ENCODE measurements around the gene SHD.
"Not testable (repeated sequence)": the region's sequence is repeated elsewhere in the genome, so short reads cannot be mapped to it uniquely, and the experiment has no call there.

SHD gene

DNA sequence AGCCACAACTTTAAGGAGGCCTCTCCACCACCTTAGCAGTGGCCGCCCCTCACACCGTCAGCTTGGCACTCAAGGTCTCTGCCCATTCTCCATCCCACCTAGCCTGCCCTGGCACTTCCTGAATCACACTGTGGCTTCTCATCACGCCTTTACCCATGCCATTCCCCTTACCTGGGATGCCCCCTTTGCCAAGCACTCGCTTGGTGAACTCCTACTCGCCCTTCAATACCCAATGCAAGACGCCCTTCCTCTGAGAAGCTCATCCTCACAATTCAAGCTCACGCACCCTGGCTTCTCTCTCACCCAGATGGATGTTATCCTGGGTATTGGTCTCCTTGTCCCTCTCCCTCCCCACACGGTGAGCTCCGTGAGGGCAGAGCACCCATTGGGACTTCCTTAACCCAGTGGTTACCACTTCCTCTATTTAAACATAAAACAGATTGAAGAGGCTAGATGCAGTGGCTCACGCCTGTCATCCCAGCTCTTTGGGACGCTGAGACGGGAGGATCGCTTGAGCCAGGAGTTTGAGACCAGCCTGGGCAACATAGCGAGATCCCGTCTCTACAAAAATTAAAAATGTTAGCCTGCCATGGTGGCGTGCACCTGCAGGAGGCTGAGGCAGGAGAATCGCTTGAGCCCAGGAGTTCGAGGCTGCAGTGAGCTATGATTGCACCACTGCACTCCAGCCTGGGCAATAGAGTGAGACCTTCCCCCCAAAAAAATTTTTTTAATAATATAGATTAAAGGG lies 12.6 kb upstream of the SHD start:
- no peak for DNase-seq

DNA sequence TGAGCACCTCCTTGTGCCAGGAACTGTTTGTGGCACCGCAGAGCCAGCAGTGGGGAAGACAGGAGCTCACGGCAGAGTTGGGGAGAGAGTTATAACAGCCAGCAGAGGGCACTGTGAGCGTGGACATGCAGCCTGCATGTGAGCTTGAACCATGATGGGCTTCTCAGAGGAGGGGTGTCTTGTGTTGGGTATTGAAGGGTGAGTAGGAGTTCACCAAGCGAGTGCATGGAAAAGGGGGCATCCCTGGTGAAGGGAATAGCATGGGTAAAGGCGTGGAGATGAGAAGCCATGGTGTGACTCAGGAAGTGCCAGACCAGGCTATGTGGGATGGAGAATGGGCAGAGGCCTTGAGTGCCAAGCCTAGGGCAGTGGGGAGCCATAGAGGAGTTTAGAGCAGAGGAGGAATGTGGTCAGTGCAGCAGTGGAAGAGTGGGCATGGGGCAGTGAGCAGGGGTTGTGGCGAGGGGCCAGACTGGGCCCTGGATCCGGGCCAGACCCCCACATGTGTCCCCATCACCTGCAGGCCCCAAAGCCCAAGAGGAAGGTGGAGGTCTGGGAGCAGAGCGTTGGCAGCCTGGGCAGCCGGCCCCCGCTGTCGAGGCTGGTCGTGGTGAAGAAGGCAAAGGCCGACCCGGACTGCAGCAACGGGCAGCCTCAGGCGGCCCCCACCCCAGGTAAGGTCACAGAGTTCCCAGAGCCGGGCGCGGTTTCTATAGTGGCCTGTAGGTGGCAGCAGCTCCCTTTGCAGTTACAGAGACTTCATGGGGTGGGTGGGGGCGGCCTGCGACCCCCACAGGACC lies 11.8 kb upstream of the SHD start:
- peak in 17 of 56 donors; percentile 0 to 59 (median 16) for DNase-seq

DNA sequence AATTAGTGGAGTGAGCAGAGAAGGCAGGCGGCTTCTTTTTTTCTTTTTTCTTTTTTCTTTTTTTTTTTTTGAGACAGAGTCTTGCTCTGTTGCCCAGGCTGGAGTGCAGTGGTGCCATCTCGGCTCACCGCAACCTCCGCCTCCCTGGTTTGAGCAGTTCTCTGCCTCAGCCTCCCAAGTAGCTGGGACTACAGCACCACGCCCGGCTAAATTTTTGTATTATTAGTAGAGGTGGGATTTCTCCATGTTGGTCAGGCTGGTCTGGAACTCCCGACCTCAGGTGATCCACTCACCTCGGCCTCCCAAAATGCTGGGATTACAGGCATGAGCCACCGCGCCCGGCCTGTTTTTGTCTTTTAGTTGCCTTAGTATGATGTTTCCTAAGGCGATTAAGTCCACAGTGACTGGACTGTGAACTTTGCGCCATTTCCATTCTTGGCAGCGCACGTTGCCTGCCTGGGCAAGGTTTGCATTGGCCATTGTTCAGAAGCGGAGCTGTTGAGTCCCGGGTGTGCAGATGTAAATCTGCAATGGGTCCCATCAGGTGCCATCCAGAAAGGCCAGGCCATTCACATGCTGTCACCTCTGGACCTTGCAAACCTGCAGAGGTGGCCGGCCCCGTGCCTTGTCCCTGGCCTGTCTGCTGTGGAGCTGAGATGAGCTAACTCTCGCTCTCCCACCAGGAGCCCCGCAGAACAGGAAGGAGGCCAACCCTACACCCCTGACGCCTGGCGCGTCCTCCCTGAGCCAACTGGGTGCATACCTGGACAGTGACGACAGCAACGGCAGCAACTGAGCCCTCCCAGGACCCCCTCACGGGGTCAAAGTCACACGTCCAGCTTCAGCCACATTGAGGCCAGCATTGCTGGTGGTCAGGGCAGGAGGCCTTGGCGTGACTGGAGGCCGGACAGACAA lies 10.9 kb upstream of the SHD start:
- no peak for DNase-seq

DNA sequence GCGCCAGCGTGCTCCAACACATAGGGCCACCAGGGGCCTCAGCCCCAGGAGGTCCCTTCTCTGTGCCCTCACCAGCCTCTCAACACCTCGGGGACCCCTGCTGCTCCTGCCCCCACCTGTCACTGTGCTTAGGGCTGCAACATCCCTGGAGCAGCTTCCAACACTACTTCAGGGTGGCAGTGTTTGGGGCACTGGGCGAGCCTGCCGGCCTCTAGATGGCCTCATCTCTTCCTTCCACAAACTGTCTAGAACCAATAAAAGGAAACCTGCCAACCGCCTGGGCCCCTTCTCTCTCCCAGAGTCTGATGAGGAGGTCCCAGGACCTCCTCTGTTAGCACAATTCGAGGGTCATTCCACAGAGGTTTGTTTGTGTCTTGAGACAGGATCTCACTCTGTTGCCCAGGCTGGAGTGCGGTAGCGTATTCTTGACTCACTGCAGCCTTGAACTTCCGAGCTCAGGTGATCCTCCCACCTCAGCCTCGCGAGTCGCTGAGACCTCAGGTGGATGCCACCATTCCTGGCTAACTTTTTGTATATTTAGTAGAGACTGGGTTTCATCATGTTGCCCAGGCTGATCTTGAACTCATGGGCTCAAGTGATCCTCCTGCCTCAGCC lies 10.1 kb upstream of the SHD start:
- DNase-seq = no peak

DNA sequence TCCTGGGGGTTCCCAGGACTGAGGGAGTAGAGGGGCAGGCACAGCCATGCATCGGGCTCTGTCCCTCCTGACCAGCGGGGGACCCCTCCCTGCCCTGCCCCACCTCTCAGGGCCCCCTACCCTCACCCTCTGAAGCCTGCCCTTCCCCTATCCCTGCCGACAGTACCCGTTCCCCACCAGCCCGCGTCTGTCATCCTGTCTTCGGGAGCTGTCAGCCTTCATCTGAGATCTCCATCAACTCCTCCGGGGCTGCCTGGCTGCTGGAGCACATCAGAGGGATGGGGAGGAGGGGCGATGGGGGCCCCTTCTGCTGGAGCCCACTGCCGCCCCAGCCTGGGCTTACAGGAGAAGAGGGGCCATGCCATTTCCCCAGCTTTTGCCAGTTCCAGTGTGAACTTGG lies 6.2 kb upstream of the SHD start:
- no peak for DNase-seq

DNA sequence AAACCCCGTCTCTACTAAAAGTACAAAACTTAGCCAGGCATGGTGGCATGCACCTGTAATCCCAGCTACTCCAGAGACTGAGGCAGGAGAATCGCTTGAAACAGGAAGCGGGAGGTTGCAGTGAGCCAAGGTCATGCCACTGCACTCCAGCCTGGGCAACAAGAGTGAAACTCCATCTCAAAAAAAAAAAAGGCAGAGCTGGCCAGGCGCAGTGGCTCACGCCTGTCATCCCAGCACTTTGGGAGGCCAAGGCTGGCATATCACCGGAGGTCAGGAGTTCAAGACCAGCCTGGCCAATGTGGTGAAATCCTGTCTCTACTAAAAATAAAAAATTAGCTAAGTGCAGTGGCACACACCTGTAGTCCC lies 4.8 kb upstream of the SHD start:
- not testable (repeated sequence) for DNase-seq

DNA sequence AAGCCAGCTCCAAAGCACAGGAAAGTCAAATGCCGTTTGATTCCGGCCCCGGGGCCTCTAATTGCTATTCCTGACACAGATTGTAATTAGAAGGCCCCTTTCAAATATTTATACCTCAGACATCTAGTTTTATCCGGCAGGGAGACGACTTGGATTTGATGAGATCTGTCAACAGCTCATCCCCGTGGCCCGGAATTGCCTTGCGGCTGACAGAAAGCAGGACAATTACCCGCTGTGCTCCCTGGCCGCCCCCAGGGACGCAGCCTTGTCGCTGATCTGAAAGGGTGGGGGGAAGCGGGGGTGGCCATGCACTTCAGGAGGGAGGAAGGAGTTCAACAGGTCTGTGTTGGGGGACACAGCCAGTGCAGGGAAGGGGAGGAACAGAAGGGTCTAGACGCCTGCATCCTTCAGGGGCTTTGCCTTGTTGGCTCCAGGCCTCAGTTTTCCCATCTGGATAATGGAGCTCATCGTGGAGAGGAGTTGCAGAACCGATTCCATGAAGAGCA lies 1.8 kb upstream of the SHD start:
- no peak for DNase-seq

DNA sequence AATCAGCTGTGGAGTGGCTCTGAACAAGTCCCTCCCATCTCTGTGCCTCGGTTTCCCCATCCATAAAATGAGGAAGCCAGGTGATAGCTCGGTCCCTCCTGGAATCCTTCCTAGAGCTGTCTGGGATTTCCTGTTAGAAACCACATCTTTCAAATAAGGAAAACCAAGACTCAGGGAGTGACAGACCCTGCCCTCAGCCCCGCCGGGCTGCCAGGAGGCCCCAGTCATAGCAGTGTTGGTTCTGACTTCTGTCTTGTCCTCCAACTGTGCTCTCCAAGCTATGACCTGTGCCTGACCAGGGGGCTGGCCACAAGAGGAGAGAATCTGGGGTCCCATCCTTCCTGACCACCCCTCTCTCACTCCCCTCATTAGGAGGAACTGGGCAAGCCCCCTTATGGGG lies 1.1 kb upstream of the SHD start:
- DNase-seq = no peak

DNA sequence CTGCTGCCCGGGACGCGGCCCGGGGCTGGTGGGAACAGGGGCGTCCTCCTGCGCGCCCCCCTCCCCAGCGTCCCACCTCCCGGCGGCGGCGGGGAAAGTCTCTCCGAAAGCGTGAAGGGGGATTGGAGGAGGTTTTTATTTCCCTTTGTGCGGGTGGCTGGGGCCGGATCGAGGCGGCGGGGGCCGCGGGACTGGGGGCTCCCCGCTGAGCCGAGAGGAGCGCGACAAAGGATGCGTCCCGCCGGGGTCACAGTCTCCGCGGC lies 132 bp downstream of the SHD start:
- DNase-seq = no peak

DNA sequence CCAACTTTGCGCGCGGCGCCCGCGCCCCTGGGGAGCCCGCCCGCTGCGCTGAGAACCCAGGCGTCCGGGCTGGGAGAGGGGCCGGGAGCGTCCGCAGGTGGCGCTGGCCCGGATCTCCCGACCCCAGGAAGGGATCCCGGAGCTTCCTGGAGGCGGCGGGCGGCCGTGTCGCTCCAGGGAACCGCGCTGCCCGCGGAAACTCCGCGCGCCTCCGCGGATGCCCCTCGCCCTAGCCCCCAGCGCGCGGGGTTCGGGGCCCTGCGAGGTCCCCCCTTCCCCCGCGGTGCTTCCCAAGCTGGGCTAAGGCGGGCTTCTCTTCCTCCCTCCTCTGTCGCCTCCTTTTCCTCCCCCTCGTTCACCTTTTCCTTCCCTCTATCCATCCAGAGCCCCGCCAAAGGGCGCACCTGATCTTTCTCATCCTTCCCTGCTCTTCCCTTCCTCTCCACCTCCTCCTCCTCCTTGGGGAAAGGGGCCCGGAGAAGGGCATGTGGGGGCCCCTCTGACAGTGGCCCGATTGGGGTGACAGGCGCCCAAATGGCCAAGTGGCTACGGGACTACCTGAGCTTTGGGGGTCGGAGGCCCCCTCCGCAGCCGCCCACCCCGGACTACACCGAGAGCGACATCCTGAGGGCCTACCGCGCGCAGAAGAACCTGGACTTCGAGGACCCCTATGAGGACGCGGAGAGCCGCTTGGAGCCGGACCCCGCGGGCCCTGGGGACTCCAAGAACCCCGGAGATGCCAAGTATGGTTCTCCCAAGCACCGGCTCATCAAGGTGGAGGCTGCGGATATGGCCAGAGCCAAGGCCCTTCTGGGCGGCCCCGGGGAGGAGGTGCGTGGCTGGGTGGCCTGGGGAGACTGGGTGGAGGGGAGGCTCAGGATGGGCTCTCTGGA lies 710 bp downstream of the SHD start:
- DNase-seq = no peak

DNA sequence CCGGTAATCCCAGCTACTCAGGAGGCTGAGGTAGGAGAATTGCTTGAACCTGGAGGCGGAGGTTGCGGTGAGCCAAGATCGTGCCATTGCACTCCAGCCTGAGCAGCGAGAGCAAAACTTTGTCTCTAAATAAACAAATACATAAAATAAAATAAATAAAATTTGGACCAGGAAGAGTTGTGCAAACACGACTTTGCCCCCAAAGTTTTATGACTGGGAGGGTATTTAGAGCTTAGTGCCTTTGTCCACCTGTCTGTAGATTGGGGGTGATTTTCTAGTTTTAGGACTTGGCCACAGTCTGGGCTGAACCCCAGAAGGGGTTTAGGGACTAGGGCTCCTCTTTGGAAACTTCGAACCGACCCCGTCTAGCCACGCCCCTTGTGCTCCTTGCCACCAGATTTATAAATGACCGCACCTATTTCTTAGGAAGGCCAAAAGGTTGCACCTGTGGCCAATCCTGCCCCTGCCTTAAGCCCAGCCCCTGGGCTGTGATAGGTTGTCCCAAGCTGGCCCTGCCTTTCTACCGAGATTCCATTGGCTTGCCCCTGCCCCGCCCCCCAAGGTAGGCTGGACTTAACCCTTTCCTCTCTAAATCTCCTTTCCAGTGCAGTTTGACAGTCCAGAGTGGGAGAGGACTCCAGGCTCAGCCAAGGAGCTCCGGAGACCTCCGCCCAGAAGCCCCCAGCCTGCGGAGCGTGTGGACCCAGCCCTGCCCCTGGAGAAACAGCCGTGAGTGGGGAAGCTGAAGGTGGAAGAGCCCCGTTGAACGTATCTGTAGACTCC lies 5.3 kb downstream of the SHD start:
- no peak for DNase-seq

DNA sequence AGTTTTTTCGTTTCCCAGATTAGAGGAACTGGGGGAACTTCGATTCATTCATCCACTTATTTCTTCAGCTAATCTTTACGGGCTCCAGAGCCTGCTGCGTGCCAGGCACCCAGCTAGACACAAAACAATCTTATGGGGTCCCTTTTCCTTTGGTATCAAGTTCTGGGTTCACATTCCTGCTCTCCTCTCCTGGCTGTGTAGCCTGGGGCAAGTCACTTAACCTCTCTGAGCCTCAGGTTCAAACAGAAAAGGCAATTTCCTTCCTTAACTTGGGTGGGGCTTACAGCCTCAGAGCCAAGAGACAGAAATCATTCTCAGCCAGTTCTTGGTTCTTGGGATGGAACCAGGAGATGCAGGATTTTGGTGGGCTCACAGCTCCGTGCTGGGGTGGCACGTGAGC lies 5.9 kb downstream of the SHD start:
- no peak for DNase-seq

DNA sequence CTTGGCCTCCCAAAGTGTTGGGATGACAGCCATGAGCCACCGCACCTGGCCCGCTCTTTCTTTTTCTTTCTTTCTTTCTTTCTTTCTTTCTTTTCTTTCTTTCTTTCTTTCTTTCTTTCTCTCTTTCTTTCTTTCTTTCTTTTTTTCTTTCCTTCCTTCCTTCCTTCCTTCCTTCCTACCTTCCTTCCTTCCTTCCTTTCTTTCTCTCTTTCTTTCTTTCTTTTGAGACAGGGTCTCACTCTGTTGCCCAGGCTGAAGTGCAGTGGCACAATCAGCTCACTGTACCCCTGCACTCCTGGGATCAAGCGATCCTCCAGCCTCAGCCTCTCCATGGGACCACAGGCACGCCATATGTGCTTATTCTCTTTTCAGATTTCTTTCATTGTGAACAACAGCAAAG lies 7.1 kb downstream of the SHD start:
- not testable (repeated sequence) for DNase-seq

DNA sequence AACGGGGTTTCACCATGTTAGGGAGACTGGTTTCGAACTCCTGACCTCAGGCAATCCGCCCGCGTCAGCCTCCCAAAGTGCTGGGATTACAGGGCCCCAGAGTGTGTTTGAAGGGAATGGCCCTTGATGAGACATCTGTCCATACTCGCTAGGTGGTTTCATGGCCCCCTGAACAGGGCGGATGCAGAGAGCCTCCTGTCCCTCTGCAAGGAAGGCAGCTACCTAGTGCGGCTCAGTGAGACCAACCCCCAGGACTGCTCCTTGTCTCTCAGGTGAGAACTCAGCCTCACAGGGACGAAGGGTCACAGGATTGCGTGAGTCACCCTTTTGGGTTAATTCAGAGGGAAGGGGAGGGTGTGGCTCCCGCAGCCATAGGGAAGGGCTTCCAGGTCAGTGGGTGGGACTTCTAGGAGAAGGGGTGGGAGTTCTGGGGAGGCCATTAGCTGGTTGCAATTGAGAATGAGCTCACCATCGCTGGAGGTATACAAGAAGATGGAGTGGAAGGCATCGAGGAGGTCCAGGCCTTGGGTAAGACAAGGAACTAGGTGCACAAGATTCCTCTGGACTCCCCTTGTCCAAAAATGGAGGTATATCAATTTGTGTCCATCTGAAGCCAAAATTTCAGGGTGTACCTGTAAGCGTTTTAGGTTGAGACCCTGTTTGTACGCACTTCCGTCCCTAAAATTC lies 9.2 kb downstream of the SHD start:
- no peak for DNase-seq

DNA sequence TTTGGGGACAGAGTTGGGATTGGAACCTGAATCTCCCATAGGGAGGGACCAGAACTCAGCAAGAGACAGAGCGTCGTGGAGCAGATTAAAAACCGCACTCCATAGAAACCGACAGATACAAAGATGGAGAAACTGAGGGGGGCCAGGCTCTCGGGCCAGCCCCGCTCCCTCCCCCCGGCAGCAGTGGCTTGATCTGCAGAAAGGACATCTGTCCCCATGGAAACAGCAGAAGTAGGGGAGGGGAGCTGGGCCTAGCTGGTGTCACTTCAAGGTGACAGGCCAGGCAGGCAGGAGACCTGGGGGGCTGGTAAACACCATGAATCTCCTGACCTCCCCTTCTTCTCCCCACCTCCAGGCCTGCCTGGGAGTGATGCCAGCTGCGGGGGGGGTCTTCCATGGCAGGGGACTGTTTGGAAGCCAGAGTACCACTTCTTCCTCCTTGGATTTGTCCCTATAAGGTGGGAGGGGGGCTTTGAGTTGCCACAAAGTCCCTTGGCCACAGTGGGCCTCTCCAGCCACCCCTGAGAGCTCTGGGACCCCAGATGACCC lies 12.2 kb downstream of the SHD start:
- DNase-seq = no peak

DNA sequence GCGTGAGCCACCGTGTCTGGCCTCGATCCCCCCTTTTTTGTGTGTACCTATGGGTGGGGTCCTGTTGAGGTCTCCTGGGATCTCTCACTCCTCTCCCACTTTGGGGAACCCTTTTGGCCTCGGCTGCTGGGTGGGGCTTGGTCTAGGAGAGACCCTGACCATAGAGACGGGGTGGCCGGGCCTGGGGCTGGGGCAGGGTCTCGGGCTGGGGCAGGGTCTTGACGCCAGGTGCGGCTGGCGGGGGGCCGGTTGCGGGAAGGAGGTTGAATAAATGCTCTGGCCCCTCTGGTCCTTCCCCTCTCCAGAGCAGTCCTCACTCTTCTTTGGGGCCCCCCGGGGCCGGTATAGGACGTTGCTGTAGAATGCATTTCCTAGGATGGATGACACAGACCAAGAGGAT lies 13.4 kb downstream of the SHD start:
- DNase-seq = no peak

DNA sequence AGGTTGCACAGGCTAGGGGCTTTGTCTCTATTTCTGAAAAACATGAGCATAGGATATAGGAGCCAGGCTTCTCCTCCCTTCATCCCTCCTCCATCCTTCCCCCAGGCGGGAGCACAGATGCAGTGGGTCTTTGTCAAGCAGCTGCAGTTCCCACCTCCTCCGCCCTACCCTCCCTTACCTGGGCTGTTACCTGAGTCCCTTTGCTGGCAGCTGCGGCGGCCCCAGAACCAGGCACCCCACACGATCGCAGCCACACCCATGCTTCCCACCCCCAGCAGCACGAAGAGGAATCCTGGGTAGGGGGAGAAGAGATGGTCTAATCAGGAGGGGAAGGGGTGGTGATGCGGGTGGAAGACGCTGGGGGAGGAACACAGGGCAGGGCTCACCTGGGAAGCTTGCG lies 15.3 kb downstream of the SHD start:
- no peak for DNase-seq

DNA sequence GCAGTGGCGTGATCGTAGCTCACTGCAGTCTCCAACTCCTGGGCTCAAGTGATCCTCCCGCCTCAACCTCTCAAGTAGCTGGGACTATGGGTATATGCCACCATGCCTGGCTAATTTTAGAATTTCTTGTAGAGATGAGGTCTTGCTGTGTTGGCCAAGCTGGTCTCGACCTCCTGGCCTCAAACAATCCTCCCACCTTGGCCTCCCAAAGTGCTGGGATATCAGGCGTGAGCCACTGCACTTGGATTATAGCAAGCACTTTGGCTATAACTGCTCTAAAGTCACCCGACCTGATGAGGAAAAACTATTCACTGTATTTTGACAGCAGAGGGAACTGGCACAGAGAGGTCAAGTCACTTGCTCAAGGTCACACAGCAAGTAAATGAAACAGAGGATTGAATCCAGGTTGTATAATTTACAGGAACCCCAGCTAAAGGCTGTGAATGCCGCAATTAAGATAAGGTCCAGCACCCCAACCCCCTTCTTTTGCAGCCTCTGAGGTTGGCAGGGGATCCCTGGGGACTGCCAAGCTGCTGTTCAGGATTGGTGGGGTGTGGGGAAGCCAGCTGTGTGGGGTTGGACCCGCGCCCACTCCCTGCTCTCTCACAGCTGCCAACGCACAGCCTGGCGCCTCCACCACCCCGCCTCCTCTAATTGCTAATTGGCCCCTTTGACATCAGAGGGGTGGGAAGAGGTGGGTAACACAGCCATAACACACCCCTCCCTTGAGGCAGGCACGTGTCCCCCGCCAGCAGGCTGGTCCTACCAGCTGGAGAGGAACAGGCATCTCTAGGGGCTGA lies 17.1 kb downstream of the SHD start:
- DNase-seq = peak in 54 of 56 donors; percentile 3 to 85 (median 60)

All from nucleus accumbens (tissue), 56 donors.